ENCODE results near the gene ST6GALNAC4.

DNA sequence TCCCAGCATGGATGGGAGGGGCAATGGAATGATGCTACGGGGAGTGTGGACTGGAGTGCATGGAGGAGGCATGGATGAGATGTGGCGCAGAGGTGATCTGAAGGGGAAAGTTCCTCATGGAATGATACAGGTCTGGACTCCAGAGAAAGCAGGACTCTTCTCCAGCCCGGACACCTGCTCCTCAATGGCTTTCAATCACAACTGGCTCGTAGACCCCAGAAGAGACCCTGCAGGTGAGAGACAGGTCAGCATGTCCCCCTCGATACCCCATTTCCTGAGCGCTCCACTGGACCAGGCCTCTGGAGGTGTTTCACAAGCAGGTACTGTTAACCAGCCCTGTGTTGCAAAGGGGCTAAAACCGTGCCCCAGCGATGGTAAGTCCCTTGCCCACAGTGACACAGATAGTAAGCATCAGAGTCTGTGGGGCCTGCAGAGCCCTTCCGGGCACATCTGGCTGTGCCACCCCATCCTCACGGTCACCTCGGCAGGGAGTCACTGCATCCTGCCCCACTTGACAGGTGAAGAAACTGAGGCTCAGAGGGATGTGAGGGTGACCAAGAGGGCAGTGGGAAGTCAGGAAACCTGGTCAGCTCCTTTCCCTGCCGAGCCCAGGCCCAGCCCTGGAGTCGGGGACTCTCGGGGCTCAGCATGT is 26.3 kb upstream of the ST6GALNAC4 start:
- TF ChIP-seq, protein P1, sequence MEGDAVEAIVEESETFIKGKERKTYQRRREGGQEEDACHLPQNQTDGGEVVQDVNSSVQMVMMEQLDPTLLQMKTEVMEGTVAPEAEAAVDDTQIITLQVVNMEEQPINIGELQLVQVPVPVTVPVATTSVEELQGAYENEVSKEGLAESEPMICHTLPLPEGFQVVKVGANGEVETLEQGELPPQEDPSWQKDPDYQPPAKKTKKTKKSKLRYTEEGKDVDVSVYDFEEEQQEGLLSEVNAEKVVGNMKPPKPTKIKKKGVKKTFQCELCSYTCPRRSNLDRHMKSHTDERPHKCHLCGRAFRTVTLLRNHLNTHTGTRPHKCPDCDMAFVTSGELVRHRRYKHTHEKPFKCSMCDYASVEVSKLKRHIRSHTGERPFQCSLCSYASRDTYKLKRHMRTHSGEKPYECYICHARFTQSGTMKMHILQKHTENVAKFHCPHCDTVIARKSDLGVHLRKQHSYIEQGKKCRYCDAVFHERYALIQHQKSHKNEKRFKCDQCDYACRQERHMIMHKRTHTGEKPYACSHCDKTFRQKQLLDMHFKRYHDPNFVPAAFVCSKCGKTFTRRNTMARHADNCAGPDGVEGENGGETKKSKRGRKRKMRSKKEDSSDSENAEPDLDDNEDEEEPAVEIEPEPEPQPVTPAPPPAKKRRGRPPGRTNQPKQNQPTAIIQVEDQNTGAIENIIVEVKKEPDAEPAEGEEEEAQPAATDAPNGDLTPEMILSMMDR (IDR thresholded peaks at IDR 0.05): no peak
- TF ChIP-seq POLR2A (IDR thresholded peaks at IDR 0.05): no peak
